MCF 10A (cell line): ENCODE measurements around the gene ZNF554. TPM values are rescaled to one million over a fixed set of nuclear protein-coding genes. Genes with fewer than 3 reads are reported as not detected.
A peak's percentile ranks its signal among the peaks of the same experiment; 100 is the strongest.

Experiments used
- Bru-seq: library from RNA; stranded (reverse); fragments of 400-500 nt; gene quantifications from one replicate; lab custom pipeline; 2021; lab: Mats Ljungman, UMichigan
- BruChase-seq, 2 experiments: library from RNA; stranded (reverse); fragments of 400-500 nt; gene quantifications; one replicate each; lab custom pipeline; 2021; lab: Mats Ljungman, UMichigan
- BruUV-seq: library from RNA; stranded (reverse); fragments of 400-500 nt; replicated peaks from 2 replicates; lab custom pipeline; 2021; lab: Mats Ljungman, UMichigan
- CTCF ChIA-PET: fragments of 300-600 bp; sonication (Branson Sonifier 250); formaldehyde crosslinking; extraction: SDS; loops from one replicate; lab custom pipeline; 2021; ENCODE audit warnings: antibody characterized with exemption, inconsistent platforms; lab: Yijun Ruan, JAX
- POLR2A ChIA-PET: fragments of 300-600, 350-650 bp; sonication (Branson Sonifier 250); formaldehyde crosslinking; extraction: SDS; loops from one replicate; lab custom pipeline; 2020; ENCODE audit warnings: antibody characterized with exemption, inconsistent platforms; lab: Yijun Ruan, JAX
- DNase-seq: peaks from one replicate; pipeline ENCODE4 v3.0.0-alpha.2; 2018; ENCODE audit not compliant: unreplicated experiment
- H3K27ac Mint-ChIP-seq: one replicate; pipeline ENCODE4 v1.8.0; 2022; ENCODE audit warnings: mild to moderate bottlenecking, low read depth, mixed read lengths; ENCODE audit not compliant: unreplicated experiment
- H3K27me3 Mint-ChIP-seq: one replicate; pipeline ENCODE4 v1.8.0; 2022; ENCODE audit warnings: mixed read lengths; ENCODE audit not compliant: insufficient read depth, unreplicated experiment
- H3K36me3 Mint-ChIP-seq: one replicate; pipeline ENCODE4 v1.8.0; 2022; ENCODE audit warnings: mild to moderate bottlenecking, moderate library complexity, mixed read lengths; ENCODE audit not compliant: insufficient read depth, unreplicated experiment
- H3K4me1 Mint-ChIP-seq: one replicate; pipeline ENCODE4 v1.8.0; 2022; ENCODE audit warnings: mixed read lengths; ENCODE audit not compliant: insufficient read depth, unreplicated experiment
- H3K4me3 Mint-ChIP-seq: one replicate; pipeline ENCODE4 v1.8.0; 2022; ENCODE audit warnings: mild to moderate bottlenecking, moderate library complexity, mixed read lengths; ENCODE audit not compliant: unreplicated experiment
- H3K9me3 Mint-ChIP-seq: one replicate; pipeline ENCODE4 v1.8.0; 2022; ENCODE audit warnings: mixed read lengths; ENCODE audit not compliant: unreplicated experiment
- CTCF ChIP-seq: fragments of 200-600 bp; IDR thresholded peaks from one replicate; pipeline ENCODE4 v1.8.0; 2022; ENCODE audit warnings: antibody characterized with exemption, mild to moderate bottlenecking; ENCODE audit not compliant: unreplicated experiment
- intact Hi-C: fragments of 100-400 bp; cut with micrococcal nuclease; formaldehyde crosslinking; loops from 2 replicates; pipeline ENCODE4 v1.14.1; 2022
- long read RNA-seq: library from polyadenylated mRNA; stranded (forward); transcript quantifications from one replicate; pipeline ENCODE4 v2.0.0, GENCODE V29; 2022
- total RNA-seq: library from RNA; stranded (reverse); gene quantifications from 2 replicates; pipeline ENCODE4 v1.2.3, GENCODE V29; 2022

The ZNF554 gene
- total RNA-seq (3.1 and 4.0 TPM in 2 replicates), Bru-seq, nascent RNA (percentile 49 among the genes with signal in this experiment), BruChase-seq, experiment 1, labeled RNA remaining after a 6-hour chase (percentile 48 among the genes with signal in this experiment), BruChase-seq, experiment 2, labeled RNA remaining after a 2-hour chase (percentile 56 among the genes with signal in this experiment)
- long read RNA-seq, partial matches to known transcripts: 0 of 7 reads
- long read RNA-seq, other reads (novel, unspliced or antisense): 3 of 7 reads

GRCh38 chr19:2819540-2820111 is at the start of gene ZNF554:
Gene ZNF554, plus strand, starts transcription at chr19:2819868. Its CDS starts 204 bp downstream, at chr19:2820072.
- no TSS peak for BruUV-seq

GRCh38 chr19:2770055-2771013 is 49.3 kb upstream of the ZNF554 start:
- TF ChIP-seq CTCF: no peak
- no peak for DNase-seq
- H3K4me1 Mint-ChIP-seq: peaks cover 3% of the 10 kb centered on the region
- H3K4me3 Mint-ChIP-seq: no peak overlapping the region
- H3K9me3 Mint-ChIP-seq: no peaks in the 10 kb centered on the region
- no peaks in the 10 kb centered on the region for H3K27me3 Mint-ChIP-seq
- no peak overlapping the region for H3K27ac Mint-ChIP-seq
- no TSS peak for BruUV-seq
- peaks cover 37% of the 10 kb centered on the region for H3K36me3 Mint-ChIP-seq
- intact Hi-C loops: no loop called here
- ChIA-PET POLR2A (no interaction called here), CTCF (interaction anchor here (0.9 to 1.6 kb wide), 2 partner anchors 12 to 21 kb away, joined by 3 to 5 read pairs; no protein-coding TSS in a partner anchor)

More at GRCh38 chr19:2819540-2820111, at the start of gene ZNF554:
- Mint-ChIP-seq H3K27me3 (no peaks in the 10 kb centered on the region), H3K27ac (peak within 1 kb of the TSS; percentile 75), H3K9me3 (no peaks in the 10 kb centered on the region), H3K4me1 (peaks cover 4% of the 10 kb centered on the region), H3K4me3 (peak within 1 kb of the TSS; percentile 79), H3K36me3 (peaks cover 6% of the 10 kb centered on the region)
- intact Hi-C loops: no loop called here
- TF ChIP-seq CTCF: peak; percentile 92
- POLR2A ChIA-PET: interaction anchor here (0.6 to 2.1 kb wide), 6 partner anchors 14 to 131 kb away, joined by 3 to 11 read pairs (median 3); partner anchors contain the start of gene ZNF555
- CTCF ChIA-PET: interaction anchor here (0.5 to 1.6 kb wide), 11 partner anchors 12 to 1003 kb away, joined by 3 to 7 read pairs (median 4); no protein-coding TSS in a partner anchor
- peak; percentile 94 for DNase-seq

GRCh38 chr19:2771786-2772674 is 47.6 kb upstream of the ZNF554 start:
- peaks cover 10% of the 10 kb centered on the region for H3K4me1 Mint-ChIP-seq
- no peaks in the 10 kb centered on the region for H3K9me3 Mint-ChIP-seq
- no peaks in the 10 kb centered on the region for H3K27me3 Mint-ChIP-seq
- POLR2A ChIA-PET: no interaction called here
- H3K36me3 Mint-ChIP-seq: peaks cover 24% of the 10 kb centered on the region
- H3K27ac Mint-ChIP-seq: no peak overlapping the region
- TF ChIP-seq CTCF: no peak
- no peak for DNase-seq
- intact Hi-C loops: no loop called here
- BruUV-seq: no TSS peak
- CTCF ChIA-PET: interaction anchor here (0.7 kb wide), 1 partner anchor 138 kb away, joined by 5 read pairs; no protein-coding TSS in a partner anchor
- no peak overlapping the region for H3K4me3 Mint-ChIP-seq
